NCI-H748 (cell line): ENCODE data around the gene GFRA4.
A peak's percentile ranks its signal among the peaks of the same experiment; 100 is the strongest.

Experiments used
- DNase-seq: peaks from one replicate; lab custom pipeline; 2025; ENCODE audit not compliant: unreplicated experiment; lab: John Stamatoyannopoulos, UW

Gene GFRA4

GRCh38 chr20:3663031-3663701, at the start of gene GFRA4:
TSS of gene GFRA4 (minus strand) at chr20:3663399. CDS start at chr20:3663399, 0 bp downstream.
- no peak for DNase-seq

GRCh38 chr20:3712279-3712873, 49.2 kb upstream of the GFRA4 start, which contains the start of gene SIGLEC1:
TSS of gene SIGLEC1 (minus strand) at chr20:3712600. CDS start at chr20:3707128, 5,472 bp downstream.
- no peak for DNase-seq

GRCh38 chr20:3711484-3711941, 48.3 kb upstream of the GFRA4 start:
- no peak for DNase-seq

GRCh38 chr20:3710703-3711483, 47.7 kb upstream of the GFRA4 start:
- peak; percentile 44 for DNase-seq

GRCh38 chr20:3710011-3710466, 46.8 kb upstream of the GFRA4 start:
- no peak for DNase-seq

- no peak for DNase-seq
Observed at GRCh38 chr20:3707508-3707899, 44.3 kb upstream of the GFRA4 start.

- no peak for DNase-seq
Observed at GRCh38 chr20:3706774-3707507, 43.7 kb upstream of the GFRA4 start.

GRCh38 chr20:3705970-3706739, 43.0 kb upstream of the GFRA4 start:
- DNase-seq, result no peak

- no peak for DNase-seq
Observed at GRCh38 chr20:3705491-3705969, 42.3 kb upstream of the GFRA4 start.

- DNase-seq, result no peak
Observed at GRCh38 chr20:3704087-3704486, 40.9 kb upstream of the GFRA4 start.

GRCh38 chr20:3702611-3703391, 39.6 kb upstream of the GFRA4 start:
- no peak for DNase-seq

- DNase-seq, result no peak
Observed at GRCh38 chr20:3701061-3701998, 38.1 kb upstream of the GFRA4 start.

- DNase-seq, result no peak
Observed at GRCh38 chr20:3699037-3699436, 35.8 kb upstream of the GFRA4 start.

GRCh38 chr20:3698591-3699001, 35.4 kb upstream of the GFRA4 start:
- DNase-seq, result no peak

- no peak for DNase-seq
Observed at GRCh38 chr20:3697588-3698305, 34.5 kb upstream of the GFRA4 start.

- no peak for DNase-seq
Observed at GRCh38 chr20:3696745-3697587, 33.8 kb upstream of the GFRA4 start.

GRCh38 chr20:3696200-3696599, 33.0 kb upstream of the GFRA4 start:
- no peak for DNase-seq
